NOMO-1 (cell line): ENCODE results near the gene DNAJC4.

Experiments used
- DNase-seq, 2 experiments: peaks; one replicate each; lab custom pipeline; 2025; ENCODE audit not compliant: unreplicated experiment in 2 of 2; lab: John Stamatoyannopoulos, UW

The DNAJC4 gene, protein sequence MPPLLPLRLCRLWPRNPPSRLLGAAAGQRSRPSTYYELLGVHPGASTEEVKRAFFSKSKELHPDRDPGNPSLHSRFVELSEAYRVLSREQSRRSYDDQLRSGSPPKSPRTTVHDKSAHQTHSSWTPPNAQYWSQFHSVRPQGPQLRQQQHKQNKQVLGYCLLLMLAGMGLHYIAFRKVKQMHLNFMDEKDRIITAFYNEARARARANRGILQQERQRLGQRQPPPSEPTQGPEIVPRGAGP

DNA sequence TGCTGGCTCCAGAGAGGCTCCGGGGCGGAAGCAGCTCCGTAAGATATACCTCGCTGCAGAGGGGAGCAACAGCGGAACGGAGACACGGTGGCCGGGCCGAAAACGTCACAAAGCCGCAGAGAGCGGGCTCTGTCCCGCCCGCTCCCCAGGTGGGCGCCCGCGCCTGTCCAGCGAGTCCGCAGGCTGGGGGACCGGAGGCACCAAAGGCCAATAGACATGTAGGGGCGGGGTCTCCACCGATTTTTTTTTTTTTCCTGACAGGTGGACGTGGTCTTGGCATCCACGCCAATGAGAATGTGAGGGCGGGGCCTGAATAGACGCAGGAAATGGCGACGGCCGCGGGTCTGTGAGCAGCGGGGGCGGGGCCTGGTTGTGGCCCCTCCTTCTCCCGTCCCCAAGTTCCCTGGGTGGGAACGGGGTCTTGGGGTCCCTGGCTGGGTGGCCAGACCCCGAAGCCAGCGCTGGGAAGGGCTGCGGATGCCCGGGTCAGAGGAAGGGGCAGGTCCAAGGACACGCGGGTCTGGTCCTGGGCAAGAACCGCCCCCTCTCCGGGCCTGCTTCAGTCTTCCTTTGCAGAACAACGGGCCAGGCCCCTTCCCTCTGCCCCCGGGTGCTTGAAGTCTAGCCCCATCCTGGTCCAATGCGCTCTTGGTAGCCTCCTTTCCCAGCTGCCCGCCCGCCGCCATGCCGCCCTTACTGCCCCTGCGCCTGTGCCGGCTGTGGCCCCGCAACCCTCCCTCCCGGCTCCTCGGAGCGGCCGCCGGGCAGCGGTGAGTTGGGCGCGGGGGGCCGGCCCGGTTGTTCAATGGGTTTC is at the start of gene DNAJC4:
DNAJC4 (plus strand) TSS at position 378 of the 814 bp plus-strand sequence; CDS start at position 685, 307 bp downstream.
- DNase-seq: peak; percentile 85 to 89

DNA sequence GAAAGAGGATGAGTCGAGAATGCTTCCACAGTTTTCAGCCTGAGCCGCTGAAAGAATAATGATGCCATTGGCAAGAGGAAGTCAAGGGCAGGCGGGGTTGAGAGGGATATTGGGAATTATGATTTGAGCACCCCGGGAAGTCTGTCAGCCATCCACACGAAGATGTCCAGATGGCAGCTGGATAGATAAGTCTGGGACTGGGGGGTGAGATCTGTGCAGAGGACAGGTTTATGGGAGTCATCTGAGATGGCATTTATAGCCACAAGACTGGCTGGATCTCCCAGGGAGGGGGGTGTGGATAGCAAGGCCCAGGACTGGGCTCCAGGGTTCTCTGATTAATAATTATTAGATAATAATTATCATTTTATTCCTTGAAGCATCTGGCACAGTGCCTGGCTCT is 49.5 kb upstream of the DNAJC4 start:
- no peak for DNase-seq

DNA sequence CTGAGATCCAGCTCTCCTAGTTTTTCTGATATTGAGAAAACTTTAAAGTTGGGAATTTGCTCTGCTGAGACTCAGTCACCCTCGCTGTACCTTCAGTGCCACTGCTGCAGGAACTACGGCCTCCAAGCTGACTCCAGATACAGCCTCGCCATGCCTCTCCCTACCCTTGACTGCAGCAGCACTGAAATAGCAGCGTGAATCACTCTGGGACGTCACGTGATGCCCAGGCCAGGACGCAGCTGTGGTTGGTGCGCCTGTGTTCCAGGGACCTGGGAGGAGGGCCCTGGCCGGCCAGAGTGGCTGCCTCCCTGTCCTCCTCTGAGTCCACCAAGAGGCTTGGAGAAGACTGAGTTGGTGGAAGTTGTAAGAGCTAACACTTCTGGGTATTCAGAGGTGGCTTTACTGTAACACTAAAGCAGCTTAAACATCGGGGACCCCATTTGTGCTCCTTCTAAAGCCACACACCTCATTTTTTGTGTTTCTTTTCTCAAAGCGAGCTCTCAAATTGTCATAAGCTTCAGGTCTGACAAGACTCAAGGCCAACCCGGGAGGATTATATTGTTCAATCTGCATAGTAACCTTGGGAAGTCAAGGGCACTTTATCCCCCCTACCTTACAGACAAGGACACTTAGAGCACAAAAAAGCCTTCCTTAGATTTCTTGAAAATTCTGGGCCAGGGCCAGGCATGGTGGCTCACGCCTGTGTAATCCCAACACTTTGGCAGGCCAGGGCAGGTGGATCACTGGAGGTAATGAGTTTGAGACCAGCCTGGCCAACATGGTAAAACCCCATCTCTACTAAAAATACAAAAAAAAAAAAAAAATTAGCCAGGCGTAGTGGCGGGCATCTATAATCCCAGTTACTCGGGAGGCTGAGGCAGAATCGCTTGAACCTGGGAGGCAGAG is 48.6 kb upstream of the DNAJC4 start:
- DNase-seq: peak; percentile 87 to 88

DNA sequence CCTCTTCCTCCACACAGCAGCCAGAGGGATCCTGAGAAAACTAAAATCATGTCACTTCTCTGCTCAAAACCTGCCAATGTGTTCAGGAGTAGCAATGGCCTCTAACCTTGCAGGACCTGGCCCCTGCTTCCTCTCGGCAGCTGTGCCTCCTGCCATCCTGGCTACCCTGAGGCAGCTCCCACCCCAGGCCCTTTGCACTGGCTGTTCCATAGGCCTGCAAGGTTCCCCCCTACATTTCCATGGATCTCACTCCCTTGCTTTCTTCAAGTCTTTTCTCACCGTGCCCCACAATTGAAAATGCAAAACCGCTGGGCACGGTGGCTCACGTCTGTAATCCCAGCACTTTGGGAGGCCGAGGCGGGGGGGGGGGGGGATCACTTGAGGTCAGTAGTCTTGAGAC is 46.5 kb upstream of the DNAJC4 start:
- no peak for DNase-seq

DNA sequence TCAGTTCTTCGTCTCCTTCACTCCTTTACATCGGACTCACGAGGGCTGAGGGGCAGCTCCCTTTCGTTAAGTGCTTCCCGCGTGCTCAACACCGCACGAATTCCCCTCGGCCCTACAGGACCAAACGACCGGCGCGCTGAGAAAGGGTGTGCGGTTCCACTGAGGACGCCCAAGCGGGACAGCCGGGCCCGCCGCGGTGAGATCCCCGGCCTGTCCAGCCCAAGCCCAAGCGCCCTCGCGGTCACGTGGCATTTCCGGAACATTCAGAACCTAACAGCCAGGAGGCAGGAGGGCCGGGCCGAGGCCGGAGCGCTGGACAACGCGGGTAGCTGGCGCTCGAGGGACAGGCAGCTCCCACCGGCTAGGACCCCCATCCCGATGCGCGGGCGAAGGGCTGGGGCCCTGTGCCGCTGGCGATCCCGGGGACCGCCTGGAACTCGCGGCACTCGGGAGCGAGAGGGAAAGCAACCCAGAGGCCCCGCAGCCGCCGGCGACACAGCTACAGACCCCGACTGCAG is 45.1 kb upstream of the DNAJC4 start:
- DNase-seq: peak; percentile 43 to 59

DNA sequence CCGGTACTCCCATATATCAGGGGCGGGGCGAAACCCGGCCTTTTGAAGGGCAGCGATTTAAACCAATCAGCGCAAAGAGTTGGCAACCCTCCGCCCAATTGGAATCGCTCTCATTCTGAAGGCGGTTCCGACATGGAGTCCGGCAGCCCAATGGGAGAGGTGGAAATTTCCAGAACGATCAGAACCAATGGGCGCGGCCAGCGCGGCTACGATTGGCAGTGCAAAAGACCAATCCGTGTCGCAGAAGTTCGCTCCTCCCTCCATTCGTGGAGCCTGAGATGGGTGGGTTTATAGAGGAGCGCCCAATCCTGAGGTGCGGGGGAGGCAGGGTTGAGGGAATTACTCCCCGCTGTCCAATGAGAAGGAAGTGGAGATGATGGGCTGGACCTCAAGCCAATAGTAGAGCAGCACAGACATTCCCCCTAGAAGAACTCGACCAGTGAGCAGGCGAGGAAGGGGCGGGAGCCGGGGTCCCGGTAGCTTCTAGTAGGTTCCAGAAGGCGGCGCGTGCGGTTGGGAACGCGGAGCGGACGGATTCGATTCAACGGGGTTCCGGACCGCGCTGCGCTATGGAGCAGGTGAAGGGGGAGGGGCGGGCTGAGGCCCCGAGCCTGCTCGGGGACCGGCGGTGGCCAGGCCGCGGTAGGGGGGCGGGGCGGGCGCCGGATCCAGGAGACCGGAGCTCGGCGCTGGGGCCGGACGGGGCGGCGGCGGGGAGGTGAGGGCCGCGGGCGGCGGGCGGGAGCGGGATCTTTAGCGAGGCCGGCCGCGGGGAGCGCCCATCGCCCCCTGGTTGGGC is 44.5 kb upstream of the DNAJC4 start, which contains the start of gene STIP1:
STIP1 (plus strand) TSS at position 479 of the 799 bp plus-strand sequence; CDS start at position 570, 91 bp downstream.
- peak; percentile 99 to 100 for DNase-seq

DNA sequence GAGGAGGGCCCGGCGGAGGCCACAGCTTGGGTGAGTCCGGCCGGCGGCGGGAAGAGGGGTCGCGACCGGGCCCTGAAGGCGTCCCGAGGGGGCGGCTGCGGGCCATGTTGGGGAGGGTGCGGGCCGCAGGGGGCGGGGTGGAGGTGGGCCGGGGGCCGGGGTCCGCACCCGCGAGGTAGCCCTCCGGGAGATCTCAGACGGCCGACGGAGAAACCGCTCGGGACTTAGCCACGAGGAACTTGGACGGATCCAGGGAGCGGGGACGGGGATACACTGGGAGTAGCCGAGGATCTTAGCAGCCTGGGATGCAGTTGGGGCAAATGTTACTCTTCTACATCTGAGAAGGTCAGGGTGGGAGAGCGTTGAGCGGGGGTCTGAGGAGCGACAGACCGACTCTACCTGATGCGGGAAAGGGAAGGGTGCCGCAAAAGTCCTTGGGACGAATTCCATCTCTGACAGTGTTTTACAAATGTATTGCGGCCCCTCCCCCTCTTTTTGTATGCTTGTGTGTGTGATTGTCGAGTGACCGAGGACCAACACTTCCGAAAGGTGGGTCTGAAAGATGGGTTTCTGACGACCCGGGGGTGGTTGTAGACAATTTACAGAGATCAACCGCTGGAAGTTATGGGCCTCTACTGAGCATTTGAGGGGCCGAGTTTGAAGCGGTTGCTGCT is 43.7 kb upstream of the DNAJC4 start:
- no peak for DNase-seq

DNA sequence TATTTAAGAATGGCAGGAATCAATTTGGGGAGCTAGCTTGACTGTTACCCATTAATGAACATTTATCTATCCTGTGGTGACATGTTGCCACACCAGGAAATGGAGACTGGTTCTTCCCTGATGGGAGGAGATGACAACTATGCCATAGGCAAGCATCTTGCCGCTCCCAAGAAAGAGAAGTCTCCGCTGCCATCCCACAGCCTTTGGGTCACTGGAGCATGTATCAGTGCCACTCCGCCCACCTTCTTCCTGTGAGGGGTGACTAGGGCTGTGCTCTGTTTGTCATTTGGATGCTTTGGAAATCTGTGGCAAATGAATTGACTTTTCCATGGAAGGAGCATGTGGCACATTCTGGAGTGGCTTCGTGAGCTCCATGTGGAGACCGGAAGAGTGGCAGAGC is 37.9 kb upstream of the DNAJC4 start:
- no peak for DNase-seq

DNA sequence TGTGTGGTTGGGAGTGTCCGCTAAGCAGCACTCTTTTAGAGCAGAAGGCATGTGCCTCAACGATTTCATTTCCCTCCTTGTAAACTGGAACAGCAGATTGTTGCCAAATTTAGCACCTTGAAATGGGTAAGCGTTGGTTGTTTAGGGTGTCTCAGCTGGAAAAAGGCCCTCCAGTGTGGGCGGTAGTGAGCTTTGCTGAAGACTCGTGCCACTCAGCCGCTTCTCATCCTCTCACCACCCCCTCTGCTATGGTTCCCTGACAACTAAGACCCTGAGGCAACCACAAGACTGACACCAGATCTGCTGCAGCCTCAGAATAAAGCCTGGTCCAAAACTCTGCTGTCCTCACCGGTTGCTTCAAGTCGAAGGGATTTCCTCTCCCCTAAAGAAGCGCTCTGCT is 33.7 kb upstream of the DNAJC4 start:
- no peak for DNase-seq

DNA sequence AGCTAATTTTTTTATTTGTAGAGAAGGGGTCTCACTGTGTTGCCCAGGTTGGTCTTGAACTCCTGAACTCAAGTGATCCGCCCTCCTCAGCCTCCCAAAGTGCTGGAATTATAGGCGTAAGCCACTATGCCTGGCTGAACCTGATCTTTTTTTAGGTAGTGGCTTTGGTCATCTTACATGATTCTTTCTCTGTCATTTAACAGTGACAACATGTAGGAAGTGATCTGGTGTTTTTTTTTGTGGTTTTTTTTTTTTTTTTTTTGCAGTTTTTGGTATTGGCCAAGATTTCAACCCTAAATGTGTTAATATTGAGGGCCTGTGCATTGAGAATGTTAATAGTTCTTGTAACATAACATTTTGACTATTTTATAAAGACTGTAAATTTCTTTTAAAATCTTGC is 31.8 kb upstream of the DNAJC4 start:
- peak in 1 of 2 experiments; percentile 22 for DNase-seq

DNA sequence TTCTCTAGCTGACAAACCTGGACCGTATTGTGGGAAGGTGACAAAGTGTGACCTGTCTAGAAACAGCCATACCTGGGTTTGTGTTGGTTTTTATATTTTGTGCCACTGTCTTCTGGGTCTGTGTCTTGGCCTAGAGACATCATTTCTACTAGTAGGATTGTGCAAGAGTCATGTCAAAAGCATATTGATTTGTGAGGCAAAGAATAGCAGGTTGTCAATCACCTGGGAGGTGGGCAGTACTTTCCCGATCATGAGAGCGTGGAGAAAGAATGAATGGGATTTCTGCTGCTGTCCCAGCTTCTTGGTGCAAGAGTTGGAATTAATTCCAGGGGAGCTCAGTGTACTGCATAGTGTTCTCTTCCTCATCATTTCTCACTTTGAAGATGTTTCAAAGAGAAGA is 28.8 kb upstream of the DNAJC4 start:
- DNase-seq: no peak

DNA sequence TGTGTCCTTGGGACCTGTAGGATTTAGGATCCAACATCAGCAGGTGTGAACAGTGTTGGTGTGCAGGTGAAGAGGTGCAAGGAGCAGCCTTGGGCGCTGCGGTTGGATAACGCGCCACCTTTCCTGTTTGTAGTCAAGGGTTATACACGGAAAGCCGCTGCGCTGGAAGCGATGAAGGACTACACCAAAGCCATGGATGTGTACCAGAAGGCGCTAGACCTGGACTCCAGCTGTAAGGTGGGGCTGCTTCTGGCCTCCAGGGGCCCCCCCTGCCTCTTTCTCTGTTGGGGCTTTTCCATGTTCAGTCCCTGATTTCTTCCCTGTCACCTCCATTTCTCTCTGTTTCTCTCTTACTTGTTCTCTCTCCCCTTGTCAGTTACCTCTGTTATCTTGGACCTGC is 27.4 kb upstream of the DNAJC4 start:
- no peak for DNase-seq

DNA sequence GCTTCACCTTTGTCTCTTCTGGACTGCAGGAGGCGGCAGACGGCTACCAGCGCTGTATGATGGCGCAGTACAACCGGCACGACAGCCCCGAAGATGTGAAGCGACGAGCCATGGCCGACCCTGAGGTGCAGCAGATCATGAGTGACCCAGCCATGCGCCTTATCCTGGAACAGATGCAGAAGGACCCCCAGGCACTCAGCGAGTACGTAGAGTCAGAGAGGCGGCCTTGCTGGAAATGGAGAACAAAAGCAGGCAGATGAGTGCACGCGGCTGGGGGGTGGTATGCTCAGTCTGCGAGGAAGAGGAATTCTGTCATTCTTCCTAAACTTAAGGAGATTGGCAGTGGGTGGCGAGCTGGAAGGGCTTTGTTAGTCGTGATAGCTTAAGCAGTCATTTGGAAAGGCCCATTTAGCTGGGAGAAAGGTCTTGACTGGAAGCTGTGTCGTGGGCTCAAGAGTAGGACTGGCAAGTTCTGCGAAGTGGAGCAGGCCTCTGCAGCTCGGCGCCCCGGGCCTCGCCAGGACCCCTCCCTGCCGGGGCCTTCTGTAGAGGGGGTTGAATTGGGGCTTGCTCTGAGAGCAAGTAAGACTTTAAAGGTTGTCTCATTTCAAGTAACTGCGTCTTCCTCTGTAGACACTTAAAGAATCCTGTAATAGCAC is 26.8 kb upstream of the DNAJC4 start:
- DNase-seq: no peak

DNA sequence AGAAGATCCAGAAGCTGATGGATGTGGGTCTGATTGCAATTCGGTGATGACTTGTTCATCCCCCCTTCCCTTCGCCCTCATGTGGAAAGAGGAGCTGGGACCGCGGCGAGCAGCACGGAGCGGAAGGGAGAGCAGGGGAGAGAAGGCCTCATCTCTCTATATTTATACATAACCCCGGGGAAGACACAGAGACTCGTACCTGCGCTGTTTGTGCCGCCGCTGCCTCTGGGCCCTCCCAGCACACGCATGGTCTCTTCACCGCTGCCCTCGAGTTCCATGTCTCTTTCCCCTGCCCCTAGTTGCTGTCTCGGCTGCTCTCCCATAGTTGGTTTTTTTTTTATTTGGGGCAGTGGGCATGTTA is 26.3 kb upstream of the DNAJC4 start:
- no peak for DNase-seq

DNA sequence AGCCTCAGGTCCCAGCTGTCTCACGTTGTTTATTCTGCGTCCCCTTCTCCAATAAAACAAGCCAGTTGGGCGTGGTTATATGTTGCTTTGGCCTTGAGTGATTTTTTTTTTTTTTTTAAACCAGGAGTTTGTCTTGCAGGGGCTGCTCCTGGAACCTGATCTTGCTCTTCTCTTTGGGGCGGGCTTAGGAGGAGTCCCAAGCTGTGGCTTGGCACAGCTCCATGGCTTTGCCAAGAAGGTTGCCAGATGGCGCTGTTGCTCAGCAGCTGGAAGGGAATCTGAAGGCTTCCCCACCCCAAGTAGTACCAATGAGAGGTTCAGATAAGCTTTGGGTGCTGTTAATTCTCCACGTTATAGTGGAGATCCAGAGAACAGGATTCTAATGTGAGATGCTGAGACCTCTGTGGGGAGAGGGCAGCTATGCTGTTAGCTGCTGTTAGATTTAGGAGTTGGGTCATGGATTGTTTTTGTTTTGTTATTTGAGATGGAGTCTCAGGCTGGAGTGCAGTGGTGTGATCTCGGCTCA is 25.8 kb upstream of the DNAJC4 start:
- DNase-seq: peak; percentile 71 to 76

DNA sequence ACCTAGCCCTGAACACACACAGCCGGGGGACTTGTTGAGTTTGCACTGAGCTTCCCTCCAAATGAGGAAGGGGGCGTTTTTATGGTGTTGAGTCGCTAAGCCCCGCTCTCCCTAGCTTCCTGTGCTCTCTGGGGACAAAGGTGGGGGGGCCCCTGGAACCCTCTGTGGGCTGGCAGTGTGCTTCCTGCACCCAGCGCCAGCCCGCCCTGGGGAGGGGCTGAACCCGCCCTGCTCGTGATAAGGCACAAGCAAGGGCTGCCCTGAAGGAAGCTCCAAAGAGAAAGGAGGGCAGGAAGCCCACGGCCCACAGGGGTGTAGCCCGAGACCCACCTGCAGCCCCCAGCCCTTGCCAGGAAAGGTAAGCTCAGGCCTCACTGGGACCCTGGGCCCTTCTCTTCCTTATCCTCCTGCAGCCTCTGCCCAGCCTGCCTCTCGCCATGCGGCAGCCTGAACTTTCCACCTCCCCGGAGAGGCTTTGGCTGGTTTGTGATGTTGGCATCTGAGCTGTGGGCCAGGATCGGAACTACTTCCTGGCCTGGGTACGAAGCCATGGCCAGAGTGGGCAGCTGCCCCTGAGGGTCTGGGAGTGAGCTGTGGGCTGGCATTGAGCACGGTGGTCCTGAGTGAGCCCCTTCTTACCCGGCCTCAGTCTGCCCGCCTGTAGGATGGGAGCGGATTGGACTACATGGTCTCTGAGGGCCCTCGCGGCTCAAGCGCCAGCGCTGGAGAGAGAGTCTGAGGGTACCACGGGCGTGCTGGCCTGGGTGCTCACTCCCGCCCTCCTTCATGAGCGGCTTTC is 23.7 kb upstream of the DNAJC4 start, which contains the start of gene FERMT3:
FERMT3 (plus strand) TSS at position 265 of the 799 bp plus-strand sequence. CDS start 644 bp downstream, outside the sequence.
- peak; percentile 50 to 77 for DNase-seq

DNA sequence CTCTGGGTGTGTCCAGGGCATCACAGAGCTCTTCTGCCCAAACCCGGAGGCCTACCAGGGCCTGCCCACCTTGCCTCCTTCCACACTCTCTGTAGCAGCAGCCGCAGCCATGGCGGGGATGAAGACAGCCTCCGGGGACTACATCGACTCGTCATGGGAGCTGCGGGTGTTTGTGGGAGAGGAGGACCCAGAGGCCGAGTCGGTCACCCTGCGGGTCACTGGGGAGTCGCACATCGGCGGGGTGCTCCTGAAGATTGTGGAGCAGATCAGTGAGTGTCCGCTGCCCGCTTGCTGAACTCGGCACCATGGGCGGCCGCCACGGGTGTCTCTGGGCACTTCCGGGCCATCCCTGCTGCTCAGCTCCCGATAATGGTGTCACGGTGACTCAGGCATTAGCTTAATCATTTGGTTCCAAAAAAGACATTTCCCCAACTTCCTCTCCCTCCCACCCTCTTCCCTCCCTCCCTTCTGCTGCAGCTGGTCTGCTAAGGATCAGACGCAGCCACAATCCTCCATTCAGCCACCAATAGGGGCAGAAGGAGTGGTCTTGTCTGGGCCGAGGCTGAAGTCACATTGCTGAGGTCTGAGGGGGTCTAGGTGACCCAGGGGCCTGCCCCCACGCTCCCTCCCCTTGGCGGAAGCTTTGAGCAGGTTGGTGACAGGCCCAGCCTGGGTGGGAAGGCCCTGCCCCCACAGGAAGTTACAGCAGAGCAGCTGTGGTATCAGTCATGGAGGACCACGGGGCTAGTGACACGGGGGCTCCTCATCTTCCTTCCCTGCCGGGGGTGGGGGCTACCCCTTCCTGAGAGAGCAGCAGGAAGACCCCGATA is 22.9 kb upstream of the DNAJC4 start:
- peak; percentile 92 for DNase-seq
